Measurements from ENCODE around the gene MRNIP.

MRNIP gene, protein sequence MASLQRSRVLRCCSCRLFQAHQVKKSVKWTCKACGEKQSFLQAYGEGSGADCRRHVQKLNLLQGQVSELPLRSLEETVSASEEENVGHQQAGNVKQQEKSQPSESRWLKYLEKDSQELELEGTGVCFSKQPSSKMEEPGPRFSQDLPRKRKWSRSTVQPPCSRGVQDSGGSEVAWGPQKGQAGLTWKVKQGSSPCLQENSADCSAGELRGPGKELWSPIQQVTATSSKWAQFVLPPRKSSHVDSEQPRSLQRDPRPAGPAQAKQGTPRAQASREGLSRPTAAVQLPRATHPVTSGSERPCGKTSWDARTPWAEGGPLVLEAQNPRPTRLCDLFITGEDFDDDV

DNA sequence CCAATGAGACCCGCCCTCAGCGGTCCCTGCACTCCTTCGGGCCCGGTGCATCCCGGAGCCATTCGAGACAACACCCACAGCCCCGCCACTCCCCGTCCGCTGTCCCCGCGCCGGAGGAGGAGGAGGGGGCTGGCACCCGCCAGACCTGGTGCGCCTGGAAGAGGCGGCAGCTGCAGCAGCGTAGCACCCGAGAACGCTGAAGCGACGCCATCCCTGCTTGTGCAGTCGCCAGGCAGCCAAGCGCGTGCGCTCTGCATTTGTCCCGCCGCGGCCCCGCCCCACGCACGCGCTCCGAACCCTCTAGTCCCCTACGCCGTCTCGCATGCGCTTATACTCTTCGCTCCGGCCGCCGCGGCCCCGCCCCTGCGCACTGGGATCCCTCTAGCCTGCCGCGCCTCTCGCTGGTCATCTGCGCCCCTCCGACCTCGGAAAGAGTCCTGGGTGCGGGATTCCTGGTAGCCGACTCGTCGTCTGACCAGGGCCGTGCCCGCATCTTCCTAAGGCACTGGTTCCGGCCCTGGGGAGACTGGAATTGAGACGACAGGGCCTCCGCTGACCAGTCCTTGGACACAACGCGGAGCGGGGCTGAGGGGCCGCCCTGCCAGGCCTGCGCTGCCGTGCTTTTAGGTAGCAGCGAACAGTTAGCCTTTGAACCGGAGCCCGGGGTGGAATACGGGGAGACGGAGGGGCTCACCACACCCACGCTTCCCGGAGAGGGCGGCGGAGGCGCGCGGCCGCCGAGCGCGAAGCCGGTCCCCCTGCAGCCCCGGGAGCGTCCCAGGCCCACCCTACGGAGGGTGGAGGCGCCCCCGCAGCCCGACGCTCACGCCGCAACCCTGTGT, at the start of gene MRNIP:
TSS of gene MRNIP (minus strand) at position 232 of the 842 bp plus-strand sequence. CDS start at position 211, 21 bp downstream.
- peak; percentile 96 for DNase-seq (ENCODE audit: low spot score)

DNA sequence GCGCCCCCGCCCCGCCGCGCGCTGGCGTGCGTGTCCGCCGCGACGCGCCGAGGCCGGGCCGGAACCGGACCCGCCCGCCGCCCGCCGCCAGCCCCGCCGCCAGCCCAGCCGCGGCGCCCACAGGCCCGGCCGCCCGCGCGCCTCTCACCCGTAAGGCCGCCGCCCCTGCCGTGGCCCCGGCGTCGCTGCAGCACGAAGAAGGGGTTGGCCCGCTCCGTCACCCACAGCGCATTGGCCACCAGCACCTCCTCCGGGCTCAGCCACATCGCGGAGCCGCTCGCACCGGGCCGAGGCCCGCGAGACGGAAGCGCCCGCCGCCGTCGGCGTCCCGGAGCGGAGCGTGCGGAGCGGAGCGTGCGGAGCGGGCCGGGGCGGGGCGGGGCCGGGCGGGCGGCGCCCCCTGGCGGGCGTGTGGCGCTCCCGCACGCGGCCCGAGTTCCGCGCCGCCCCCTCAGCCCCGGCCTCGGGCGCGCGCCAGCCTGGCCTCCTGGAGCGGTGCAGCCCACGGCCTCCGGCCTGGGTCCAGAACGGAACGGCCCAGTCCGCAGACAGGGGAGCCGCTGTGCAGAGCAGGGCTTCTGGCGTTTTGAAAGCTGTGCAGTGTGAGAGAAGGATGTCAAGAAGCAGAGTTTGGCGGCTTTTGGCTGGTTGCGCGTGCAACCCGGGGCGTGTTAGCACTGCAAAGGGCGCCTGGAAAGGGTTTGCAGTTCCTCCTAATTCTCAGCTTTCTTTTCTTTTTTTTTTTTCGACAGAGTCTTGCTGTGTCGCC, 49.1 kb upstream of the MRNIP start, which contains the start of gene TBC1D9B:
TSS of gene TBC1D9B (minus strand) at position 342 of the 769 bp plus-strand sequence. CDS start at position 266, 76 bp downstream.
- peak; percentile 73 for DNase-seq (ENCODE audit: low spot score)

DNA sequence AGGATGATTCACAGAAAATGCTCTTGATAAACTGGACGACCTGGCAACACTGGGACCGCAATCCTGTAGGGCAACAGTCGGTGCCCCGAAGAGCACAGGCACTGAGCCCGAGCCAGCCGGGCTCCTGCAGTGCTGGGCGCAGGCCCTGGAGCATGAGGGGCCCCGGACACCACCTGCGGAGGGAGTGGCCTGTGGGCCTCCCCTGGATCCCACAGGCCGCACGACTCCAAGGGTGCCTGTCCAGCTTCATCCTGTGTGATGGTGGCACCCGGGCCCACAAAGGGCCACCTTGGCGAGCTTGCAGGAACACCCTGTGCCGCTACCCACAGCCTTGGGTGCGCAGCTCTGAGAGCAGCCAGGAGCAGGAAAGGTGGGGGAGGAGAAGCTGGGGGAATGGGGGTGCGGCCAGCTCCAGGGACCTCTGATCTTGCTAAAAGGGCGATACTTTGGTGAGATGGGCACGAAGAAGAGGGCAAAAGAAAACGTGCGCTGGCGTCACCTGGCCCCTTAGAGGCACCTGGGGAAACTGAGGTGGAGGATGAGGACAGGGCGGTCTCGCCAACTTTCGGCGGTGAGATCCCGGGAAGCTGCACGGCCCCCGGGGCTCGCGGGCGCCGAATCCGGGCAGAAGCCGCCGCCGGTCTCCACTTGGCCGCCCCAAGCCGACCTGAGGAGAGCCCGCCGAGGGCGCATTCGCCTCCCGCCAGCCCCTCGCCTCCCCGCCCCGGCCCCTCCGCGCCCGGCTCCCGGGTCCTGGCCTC, 48.4 kb upstream of the MRNIP start:
- peak; percentile 8 for DNase-seq (ENCODE audit: low spot score)

DNA sequence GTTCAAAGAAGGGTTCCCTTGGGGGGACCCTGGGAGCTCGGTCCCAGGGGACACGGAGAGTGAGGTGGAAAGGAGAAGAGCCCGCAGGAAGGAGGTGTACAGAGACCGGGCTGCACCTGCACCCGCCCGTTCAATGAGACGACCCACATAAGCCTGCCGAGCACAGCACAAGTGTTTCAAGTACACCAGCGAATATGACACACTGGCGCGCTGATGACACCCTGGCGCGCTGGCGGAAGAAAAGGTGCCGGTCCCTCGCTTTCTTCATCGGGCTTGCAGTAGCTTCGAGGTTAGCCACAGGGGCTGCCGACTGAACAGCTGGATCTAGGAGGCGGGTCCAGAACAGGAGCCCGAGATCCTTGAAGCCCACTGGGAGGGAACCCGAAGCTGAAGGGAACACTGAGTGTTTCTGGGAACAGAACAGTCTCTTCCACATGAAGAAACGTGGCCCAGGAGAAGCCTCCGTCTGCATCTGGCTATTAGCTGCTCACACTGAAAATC, 47.7 kb upstream of the MRNIP start:
- DNase-seq (ENCODE audit: low spot score) = no peak

DNA sequence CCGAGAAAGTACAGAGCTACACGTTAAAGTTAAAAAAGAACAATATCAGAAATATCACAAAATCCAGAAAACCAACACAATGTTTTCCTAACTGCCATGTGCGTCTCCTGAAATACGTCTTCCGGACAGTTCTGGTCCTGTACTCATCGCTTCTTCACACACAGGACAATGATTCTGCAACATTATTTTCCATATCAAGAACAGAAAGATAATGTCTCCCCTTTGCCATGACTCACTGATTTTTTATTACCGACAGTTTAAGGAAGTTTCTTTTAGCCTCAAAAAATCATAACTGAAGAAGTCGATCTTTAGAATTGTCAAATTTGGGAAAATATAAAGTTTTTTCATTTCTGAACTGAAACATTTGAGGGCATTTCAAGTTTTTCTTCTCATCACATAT, 46.5 kb upstream of the MRNIP start:
- DNase-seq (ENCODE audit: low spot score) = no peak

DNA sequence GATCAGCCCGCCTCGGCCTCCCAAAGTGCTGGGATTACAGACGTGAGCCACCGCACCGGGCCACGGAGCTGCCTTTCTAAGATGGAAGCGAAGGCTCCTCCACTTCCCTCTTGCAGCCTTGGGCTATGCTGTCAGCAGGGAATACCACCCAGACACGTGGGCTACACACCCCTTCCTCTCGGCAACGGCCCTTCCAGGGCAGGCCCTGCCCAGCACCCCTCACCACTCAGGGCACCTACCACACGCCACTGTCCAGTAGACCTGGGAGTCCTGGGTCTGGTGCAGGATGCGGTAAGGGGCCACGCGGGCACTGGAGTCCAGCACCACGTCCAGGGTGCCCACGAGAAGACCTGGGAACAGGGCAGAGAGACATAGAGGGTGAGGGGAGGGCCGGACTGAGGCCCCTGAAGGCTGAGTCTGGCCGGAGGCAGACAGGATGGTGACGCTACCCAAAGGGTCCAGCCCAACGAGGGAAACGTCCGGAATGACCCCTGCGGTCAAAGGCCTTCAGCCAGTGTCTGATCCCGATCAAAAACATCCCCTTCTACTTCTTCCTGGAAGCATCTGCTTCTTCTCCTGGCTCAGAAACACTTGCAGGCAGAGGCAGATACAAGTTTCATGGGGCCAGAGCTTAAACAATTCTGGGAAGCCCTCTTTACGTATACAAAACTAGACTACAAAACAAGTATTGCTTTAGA, 46.0 kb upstream of the MRNIP start:
- DNase-seq (ENCODE audit: low spot score) = no peak

DNA sequence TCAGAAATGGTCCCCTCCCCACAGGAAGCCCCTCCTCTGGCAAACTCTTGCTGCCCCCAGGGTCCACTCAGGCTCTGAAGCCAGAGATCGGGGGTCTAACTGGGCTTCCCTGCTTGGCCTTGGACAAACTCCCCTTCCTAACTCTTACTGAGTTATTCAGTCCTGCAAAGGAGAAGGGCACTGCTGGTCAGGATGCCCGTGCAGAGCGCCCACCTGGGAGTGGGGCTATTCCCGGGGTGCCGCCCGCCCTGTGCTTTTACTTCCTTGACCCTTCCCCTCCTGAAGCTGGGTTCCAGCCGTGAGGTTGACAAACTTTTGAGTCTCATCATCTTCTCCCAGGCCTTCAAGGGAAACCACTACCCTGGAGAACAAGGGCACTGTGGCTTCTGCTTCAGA, 44.1 kb upstream of the MRNIP start:
- no peak for DNase-seq (ENCODE audit: low spot score)

DNA sequence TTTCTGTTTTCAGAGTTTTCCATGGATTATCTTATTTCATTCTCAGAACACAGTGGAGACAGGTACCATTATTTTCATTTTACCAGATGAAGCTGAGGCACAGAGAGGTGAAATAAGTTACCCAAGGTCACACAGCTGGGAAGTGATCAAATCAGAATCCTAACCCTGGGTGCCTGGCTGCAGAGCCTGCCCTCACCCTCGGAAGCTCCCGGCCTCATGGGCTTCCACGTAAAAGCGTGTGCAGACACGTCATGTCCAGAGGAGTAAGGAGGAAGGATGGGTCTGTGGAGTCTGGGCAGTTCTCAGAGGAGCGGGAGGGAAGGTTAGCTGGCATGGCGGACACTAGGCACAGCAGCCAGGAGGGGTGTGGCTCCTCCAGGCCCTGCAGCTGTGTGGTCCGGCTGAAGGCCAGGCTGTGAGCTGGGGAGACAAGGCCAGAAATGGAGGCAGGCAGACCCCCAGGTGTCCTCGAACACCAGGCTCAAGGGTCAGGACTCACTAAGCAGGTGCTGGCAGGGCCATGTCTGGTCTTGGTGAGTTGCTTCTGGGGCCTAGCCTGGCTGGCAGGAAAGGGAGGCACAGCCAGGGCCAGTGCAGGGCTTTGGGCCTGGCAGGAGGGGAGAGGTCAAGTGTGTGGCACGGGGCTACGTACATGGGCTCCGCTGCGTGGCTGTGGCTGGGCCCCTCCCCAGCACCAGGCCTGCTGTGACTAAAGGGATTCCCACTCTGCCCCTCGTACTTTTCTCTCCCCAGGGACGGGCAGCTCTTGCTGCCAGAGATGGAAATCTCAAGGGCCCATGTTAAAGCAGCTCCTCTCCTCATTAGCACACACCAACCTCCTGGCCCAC, 43.5 kb upstream of the MRNIP start:
- peak; percentile 13 for DNase-seq (ENCODE audit: low spot score)

DNA sequence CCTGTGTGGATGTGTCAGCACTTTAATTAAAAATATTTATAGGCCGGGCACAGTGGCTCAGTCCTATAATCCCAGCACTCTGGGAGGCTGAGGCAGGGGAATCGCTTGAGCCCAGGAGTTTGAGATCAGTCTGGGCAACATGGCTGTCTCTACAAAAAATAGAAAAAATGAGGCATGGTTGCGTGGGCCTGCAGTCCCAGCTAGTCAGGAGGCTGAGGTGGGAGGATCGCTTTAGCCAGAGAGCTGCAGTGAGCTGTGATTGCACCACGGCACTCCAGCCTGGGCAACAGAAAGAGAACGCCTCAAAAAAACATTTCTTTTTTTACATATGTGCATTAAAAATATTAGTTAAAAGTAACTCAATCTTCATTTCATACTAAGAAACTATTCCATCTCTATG, 42.8 kb upstream of the MRNIP start:
- DNase-seq (ENCODE audit: low spot score) = no peak

DNA sequence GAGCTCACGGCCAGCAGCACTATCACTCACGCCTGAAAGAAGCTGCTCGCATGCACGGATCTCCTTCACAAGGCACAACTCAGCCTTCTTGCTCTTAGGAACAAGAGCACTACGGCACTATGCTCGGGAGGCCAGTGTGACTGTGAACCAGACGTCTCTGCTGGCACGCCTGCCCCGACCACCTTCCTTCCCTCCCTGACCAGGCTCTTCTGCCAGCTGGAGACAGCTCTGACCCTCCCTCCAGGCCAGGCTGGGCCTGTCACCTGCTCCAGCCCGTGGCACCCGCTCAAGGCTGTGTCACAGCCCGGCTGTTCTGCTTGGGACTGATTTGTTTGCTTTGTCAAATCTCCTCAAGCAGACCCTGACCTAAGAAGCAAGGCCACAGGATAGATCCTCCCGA, 42.1 kb upstream of the MRNIP start:
- peak; percentile 41 for DNase-seq (ENCODE audit: low spot score)

DNA sequence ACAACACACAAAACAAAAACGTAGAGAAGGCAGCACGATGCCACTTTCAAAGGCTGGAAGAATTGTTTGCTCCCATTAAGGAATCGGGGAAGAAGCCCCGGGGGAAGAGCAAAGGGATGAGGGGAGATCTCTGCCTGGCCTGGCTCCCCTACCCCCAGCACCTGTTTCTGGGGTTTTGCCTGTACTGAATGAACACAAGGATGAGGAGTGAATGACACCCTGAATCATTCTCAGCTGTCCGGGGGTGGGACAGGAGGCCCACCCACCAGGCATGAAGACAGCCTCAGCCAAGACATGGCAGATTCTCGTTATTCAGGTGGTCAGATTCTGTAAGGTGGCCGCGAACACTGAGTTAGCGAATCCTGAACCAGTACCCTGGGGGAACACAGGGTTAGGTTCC, 41.6 kb upstream of the MRNIP start:
- no peak for DNase-seq (ENCODE audit: low spot score)

DNA sequence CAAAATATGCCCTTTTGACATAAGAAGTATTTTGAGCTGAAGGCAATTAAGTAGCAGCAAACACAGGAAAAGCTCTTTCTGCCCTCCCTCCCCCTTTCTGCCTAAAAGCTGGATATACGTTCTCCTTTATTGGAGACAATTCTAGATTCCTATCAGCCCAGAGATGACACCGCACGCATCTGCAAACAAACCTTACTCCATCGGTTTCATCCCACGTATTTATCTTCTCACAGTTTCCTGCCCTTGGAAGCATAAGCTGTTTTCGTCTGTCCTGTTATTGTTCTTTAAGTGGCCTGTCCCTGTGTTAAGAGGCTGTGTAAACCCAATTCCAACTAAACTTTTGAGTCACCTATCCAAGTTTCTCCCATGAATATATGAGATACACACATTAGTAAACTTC, 37.2 kb upstream of the MRNIP start:
- no peak for DNase-seq (ENCODE audit: low spot score)

DNA sequence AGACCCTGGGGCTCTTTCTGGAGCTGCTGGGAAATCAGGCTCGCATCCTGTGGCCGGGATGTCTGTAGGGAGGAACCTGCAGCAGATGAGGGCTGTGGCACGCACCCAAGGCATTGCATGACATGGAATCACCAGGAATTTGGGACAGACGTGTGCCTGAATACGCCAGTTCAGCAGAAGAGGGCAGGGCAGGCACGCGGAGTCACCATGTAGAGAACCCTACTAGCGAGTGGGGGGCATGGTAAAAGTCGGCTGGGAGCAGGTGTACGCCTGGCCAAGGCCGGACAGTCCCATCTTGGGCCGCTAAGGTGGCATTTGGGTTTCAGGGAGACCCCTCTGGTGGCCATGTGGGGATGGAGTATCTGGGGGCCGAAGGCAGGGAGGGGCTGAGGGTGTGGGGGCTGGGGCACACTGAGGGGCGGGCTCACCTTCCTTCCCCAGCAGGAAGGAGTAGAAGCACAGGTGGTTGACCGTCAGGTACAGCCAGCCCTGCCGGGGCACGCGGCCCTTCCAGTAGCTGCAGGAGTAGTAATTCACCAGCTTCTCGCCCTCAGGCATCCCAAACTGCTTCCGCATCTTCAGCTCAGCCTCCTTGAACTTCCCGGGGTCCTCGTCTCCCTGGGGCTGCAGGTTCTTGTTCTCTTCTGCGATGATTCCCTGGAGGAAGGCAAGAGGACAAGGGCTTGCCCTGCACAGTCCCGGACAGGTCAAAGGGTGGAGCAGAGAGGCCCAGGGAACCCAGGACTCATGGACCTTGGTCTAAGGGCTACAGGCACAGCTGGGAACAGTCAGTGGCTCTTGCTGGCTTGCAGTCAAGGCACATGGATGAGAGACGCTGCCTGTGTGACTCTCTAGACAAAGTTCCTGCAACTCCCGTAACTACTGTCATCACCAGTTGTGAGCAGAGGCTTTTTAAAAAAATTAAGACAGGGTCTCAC, 35.6 kb upstream of the MRNIP start:
- DNase-seq (ENCODE audit: low spot score) = no peak

DNA sequence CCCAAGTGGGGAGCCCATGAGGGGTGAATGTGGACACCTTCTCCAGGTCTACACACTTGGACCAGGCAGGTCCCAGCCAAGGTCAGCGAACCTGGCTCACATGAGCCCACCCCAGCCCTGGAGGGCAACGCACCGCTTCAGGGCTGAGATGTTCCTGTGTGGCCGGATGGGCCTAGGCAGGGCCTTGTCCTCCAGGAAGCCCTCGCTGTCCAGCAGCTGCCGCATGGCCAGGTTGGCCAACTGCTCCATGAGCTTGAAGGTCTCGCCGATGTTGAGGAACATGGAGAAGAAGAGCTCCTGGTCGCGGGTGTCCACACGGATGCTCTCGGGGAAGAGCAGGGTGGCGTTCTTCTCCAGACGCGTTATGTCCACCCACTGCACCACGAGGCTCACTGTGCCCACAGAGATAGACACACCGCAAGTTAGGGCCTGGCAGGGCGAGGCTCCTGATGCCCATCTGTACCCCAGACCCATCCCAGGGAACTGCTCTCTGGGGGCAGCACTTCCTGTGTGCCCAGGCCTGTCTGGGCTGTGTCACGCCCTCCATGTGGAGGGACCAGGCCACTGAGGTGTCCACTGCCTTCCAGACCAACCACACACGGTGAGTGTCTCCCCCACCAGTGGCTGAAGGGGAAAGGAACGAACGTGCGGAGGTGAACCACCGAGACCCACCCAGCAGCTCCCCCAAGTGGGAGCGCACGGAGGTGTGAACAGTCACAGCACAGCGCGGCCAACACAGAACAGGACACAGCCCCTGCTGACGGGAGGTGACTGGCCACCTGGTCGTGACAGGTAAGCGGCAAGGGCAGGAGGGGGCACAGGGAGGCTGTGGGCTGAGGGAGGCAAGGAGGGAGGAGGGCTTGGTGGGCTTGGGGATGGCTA, 34.7 kb upstream of the MRNIP start:
- DNase-seq (ENCODE audit: low spot score) = no peak

DNA sequence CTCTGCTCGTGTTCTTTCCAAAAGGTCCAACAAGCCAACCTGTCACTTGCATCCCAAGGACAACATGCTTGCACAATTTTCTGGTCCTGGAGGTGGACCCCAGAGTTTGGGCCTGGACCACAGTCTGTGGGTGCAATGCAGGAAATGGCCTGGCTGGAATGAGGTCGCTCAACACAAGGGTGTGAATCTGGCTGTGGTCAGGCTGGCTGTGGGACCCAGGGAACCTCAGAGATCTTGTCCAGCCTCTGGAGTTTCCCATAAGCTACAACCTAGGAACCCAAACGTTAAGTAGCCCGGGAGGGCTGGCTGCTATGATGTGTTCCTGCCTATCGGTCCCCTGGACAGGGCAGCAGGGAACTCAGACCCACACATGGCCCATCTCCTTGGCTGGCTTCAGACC, 33.6 kb upstream of the MRNIP start:
- no peak for DNase-seq (ENCODE audit: low spot score)

DNA sequence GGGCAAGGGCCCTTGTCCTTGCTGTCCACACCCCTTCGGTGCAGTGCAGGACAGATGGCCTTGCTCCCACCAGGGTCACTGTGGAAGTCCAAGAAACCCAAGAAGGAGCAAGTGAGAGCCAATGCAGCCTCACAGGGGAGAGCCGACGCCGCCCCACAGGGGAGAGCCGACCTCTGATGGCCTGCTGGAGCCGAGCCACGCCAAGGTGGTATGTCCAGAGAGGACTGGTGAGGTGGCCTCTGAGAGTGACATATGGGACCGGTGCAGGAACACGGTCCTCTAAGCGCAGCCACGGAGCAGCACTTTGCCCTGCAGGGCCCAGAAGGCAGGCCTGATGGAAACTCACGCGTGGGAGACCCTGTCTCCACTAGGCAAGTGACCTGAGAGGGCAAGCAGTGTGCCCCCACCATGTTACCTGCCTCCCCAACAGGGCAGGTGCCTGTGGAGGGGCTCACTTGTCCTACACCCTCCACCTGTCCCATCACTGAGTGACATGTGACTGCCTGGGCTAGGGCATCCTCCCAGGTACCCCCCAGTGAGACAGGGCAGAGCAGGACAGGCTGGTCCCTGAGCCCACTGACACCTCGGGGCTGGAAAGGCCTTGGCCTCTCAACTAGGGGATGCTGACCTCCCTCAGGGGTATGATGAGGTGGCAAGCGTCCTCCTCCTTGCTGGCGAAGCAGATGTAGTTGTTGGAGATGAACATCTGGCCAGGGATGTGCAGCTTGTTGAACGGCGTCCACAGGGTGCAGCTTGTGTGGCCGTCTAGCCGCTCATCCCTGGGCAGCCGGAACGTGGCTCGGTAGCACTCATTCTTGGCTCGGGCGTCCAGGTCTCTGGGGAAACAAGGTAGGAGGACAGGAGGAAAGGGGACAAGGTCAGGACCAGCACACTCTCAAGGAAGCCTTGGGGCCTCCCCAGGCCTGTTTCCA, 32.4 kb upstream of the MRNIP start:
- DNase-seq (ENCODE audit: low spot score) = no peak

DNA sequence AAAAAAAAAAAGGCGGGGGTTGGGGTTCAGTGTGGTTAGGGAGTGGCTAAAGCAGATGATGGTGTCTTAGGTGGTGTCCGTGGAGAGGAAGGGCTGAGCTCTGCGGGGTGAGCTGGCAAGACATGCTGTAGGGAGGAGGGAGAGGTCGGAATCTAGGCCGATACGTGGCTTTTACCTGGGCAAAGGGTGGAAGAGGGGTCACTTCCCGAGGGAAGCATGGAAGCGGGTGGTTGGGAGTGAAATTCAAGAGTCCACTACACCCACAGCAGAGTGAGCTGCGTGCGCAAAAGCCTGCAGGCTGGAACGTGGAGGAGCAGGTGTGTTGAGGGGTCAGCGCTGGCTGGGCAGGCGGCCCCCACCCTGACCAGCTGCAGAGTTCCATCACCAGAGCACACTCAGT, 31.3 kb upstream of the MRNIP start:
- DNase-seq (ENCODE audit: low spot score) = no peak
